NCI-H1417 treated with DMSO at 0.1 percent for 48 hours (cell line): ENCODE measurements around the gene PTGIS.
"Not testable (repeated sequence)": the region's sequence is repeated elsewhere in the genome, so short reads cannot be mapped to it uniquely, and the experiment has no call there.

Experiments used
- DNase-seq: peaks from one replicate; lab custom pipeline; 2025; lab: John Stamatoyannopoulos, UW

PTGIS gene

DNA sequence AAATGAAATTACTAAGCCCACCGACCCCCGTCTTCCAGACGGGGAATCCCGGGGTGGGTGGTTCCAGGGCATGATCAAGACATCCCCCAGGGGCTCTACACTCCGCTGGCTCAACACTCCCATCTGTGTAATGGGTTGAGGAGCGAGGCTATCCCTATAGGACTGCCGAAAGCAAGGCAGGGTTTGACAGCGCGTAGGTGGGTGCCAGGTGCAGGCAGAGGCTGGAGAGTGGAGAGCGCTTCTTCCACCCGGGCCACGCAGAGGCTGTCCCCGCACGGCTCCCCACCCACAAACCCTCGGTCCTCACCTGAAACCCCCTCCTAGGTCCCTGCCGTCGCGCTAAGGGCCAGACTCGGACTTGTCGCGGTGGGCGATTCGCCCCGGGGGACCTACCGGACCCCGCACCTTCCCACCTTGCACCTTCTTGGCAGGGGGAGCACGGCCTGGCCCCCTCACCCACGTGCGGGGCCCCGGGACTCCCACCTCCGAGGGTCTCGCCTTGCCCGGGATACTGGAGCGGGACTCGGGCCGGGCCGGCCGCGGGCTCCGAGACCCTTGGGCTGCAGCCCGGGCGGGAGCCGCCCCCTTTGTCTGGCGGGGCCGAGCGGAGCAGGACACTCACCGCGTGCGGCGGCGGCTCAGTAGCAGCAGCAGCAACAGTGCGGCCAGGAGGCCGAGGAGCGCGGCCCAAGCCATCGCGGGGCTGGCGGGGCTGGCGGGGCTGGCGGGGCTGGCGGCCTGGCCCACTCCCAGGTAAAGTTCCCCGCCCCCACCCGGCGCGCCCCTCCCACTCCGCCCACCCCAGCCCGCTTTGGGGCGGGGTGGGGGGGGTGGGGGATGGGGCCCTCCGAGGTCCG, at the start of gene PTGIS:
Gene PTGIS, minus strand, starts transcription at position 717 of the 857 bp plus-strand sequence. Its CDS starts 21 bp downstream, at position 696.
- DNase-seq: no peak

- not testable (repeated sequence) for DNase-seq
Measured at GRCh38 chr20:49617394-49617793, 49.5 kb upstream of the PTGIS start.

- DNase-seq: no peak
Measured at GRCh38 chr20:49616154-49617007, 48.4 kb upstream of the PTGIS start.

- no peak for DNase-seq
Measured at GRCh38 chr20:49615401-49616153, 47.6 kb upstream of the PTGIS start.

- not testable (repeated sequence) for DNase-seq
Measured at GRCh38 chr20:49615051-49615400, 47.1 kb upstream of the PTGIS start.

- no peak for DNase-seq
Measured at GRCh38 chr20:49614338-49615050, 46.6 kb upstream of the PTGIS start.

- DNase-seq: no peak
Measured at GRCh38 chr20:49612127-49612738, 44.3 kb upstream of the PTGIS start.

GRCh38 chr20:49611539-49612126, 43.7 kb upstream of the PTGIS start:
- not testable (repeated sequence) for DNase-seq

GRCh38 chr20:49610691-49611538, 43.0 kb upstream of the PTGIS start:
- DNase-seq: no peak

GRCh38 chr20:49608752-49609670, 41.1 kb upstream of the PTGIS start:
- peak; percentile 35 for DNase-seq

GRCh38 chr20:49607568-49607967, 39.6 kb upstream of the PTGIS start:
- DNase-seq: no peak

- DNase-seq: no peak
Measured at GRCh38 chr20:49603209-49603627, 35.3 kb upstream of the PTGIS start.

GRCh38 chr20:49602345-49603208, 34.6 kb upstream of the PTGIS start:
- DNase-seq: no peak

DNA sequence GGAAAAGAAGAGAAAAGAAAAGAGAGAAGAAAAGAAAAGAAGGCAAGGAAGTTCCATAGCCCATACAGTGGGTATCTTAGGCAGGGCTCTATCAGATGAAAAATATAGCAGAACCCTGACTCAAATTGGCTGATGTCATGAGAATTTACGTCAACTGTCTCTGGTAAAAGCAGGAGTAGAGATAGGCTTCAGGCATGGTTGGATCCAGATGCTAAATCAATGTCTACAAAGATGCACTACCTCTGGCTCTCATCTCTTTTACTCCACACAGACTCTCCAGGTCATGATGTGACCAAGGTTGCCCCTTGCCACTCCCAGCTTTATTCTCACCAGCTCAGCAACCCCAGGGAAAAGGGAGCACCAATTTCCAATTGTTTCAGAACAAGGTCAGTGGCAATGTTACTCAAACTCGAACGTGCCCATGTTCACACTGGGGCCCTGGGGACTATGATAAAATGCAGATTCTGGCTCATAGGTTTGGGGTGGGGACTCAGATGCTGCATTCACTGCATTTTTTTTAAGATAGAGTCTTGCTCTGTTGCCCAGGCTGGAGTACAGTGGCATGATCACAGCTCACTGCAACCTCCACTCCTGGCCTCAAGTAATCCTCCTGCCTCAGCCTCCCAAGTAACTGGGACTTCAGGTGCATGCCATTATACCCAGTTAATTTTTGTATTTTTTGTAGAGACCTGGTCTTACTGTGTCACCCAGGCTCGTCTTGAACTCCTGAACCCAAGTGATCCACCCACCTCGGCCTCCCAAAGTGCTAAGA, 33.4 kb upstream of the PTGIS start:
- DNase-seq: no peak

GRCh38 chr20:49599746-49600113, 31.8 kb upstream of the PTGIS start:
- DNase-seq: no peak

DNA sequence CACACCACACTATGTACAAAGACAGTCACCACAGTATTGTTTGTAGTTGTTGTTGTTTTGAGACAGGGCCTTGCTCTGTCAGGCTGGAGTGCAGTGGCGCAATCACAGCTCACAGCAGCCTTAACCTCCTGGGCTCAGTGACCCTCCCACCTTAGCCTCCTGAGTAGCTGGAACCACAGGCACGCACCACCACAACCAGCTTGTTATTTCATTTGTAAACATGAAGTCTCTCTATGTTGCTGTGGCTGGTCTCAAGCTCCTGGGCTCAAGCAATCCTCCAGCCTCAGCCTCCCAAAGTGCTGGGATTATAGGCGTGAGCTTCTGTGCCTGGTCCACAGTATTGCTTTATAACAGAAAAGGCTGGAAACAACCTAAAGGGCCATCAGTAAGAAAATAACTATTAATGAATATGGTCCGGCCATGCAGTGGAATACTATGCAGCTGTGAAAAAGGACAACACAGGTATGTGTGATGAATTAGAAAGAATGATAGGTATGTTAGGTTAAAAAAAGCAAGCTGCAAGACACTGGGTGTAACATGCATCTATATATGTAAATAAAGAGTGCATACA, 30.0 kb upstream of the PTGIS start:
- no peak for DNase-seq
